GM19023 (cell line): ENCODE results near the gene ZNF256.

Experiments
- ATAC-seq: cut with Tn5 transposase; IDR thresholded peaks from one replicate; pipeline ENCODE4 v1.9.1; 2021; ENCODE audit warnings: mild to moderate bottlenecking, moderate library complexity; ENCODE audit not compliant: unreplicated experiment

Gene ZNF256

GRCh38 chr19:57947419-57948134, at the start of gene ZNF256:
TSS of gene ZNF256 (minus strand) at chr19:57947706. CDS start at chr19:57947474, 232 bp downstream.
- peak; percentile 86 for ATAC-seq

DNA sequence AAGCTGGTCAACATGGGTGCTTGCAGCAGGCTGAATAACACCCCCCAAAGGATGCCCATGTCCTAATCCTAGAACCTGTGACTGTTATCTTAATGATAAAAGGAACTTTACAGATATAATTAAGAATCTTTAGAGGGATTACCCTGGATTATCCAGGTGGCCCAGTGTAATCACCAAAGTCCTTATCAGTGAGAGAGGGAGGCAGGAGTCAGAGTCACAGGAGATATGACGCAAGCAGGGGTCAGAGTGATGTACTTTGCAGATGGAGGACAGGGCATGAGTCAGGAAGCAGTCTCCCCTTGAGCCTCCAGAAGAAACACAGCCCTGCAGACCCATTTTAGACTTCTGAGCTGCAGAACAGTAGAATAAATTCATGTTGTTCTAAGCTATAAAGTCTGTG, 45.3 kb upstream of the ZNF256 start:
- ATAC-seq: no peak

GRCh38 chr19:57978586-57979289, 31.2 kb upstream of the ZNF256 start:
- no peak for ATAC-seq

GRCh38 chr19:57974434-57974833, 26.9 kb upstream of the ZNF256 start, which contains the start of gene C19orf18:
TSS of gene C19orf18 (minus strand) at chr19:57974534. CDS start at chr19:57974432, 102 bp downstream.
- no peak for ATAC-seq

GRCh38 chr19:57964761-57965160, 17.3 kb upstream of the ZNF256 start:
- no peak for ATAC-seq

GRCh38 chr19:57961785-57962184, 14.3 kb upstream of the ZNF256 start:
- no peak for ATAC-seq

DNA sequence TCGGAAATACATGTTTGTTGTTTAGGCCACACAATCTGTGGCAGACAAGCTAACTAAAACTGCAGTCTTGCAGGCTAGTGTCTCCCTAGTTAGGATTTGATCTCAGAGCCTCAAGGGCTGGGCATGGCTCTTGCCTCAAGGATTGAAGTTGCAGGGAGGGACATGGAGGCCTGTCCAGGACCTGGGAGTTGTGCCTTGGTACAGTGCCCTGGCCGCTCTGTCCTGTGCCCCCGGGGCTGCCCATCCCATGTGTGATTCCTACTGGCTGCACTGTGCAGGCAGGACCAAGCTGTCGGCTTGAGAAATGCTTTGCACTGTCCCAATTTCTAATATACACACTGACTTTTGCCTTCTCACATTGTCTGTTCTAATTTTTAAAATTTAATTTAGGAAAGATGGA, 7.5 kb upstream of the ZNF256 start:
- no peak for ATAC-seq

DNA sequence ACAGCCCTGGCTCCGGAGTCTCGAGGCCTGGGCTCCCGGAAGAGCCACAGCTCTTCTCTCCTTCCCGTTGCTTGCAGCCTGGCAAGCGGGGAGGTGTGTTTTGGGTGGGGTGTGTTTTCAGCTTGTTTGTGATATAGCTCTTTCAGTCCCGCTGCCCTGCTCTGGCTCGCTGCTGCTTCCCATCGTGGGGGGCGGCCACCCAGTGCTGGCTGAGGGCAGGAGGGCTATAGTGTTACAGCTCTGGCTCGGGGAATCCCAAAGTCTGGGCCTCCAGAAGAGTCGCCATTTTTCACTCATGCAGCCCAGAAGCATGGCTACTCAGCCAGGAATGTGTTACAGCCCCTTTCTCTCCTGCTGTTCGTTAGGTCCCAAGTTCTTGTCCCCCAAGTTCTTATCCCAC, 2.2 kb upstream of the ZNF256 start:
- no peak for ATAC-seq

DNA sequence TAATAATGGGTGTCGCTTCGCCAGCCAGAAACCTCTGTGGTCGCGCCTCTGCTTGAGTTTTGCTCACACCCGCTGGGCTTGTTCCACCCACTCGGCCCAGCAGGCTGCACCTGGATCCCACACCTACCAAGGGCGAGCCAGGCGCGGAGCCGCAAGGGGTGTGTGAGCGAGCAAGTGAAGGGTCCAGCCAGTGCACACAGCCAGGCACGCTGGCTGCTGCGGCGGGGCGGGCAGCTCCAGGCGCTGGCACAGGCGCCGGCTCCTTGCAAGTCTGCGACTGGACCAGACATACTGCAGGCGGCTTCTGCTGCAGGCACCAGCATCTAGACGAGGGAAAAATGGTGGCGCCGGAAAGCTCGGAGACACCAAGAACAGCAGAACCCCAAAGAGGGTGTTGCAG, 1.8 kb upstream of the ZNF256 start:
- ATAC-seq: no peak

DNA sequence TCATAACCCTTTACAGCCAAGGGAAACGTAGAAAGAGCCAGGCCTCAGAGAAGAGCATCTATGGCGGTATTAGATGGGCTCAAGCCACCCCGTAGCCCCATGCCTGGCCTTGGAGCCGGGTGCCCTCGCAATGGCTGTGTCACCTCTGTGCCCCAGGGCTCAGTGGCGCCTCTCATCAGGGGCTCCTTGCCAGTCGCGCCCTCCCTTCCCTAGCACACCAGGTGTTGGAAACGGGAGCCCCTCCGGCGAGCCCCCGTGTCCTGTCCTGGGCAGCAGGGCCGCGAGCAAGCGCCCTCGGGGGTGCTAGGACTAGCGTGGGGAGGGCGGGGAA, 453 bp downstream of the ZNF256 start:
- peak; percentile 20 for ATAC-seq

- no peak for ATAC-seq
These were observed 1.2 kb downstream of the ZNF256 start for GRCh38 chr19:57946316-57946715.

DNA sequence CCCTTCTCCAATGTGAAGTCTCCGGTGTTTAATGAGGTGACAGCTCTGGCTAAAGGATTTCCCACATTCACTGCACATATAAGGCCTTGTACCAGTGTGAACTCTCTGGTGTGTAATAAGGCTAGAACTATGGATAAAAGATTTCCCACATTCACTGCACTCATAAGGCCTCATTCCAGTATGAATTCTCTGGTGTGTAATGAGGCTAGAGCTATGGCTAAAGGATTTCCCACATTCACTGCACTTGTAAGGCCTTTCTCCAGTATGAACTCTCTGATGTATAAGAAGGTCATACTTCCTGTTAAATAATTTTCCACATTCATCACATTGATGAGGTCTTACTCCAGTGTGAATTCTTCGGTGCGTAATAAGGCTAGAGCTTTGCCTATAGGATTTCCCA, 5.9 kb downstream of the ZNF256 start:
- ATAC-seq: no peak

- ATAC-seq: no peak
These were observed 11.8 kb downstream of the ZNF256 start for GRCh38 chr19:57935731-57936130.

DNA sequence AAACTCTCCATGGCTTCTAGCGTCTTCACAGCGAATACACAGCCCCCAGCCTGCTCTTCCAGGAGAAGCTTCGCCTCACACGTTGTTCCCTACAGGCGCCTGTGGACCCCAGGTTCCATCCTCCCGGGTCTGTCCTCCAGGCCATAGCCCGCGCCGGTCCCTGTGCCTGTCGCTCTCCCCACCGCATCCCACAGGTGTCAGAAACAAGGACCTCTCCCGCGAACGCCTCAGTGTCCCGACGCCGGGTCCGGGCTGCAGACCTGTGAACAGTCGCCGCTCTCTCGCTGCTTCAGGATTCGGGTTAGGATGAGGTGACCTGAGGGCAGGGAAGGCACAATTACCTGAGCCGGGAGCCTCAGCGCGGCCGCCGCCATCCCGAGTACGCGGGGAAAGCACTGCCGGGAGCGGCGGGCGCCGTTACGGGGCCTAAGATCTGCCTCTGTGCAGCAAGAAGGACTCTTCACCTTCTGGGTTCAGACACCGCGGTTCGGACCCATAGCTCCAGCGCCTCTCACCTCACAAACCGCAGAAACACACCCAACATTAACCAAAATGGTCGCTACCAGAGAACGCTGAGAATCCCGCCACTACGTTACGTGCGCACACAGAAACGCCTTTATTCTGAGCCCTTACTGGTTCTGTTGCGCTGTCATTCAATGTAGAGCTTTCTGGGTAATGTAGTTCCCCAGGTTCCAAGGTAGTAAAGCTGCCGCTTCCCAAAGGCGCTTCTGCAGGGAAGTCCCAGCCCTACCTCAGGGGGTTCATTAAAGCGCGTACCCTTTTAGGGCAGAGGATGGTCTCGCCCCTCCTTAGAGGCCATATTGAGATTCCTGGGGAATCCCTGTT, 12.5 kb downstream of the ZNF256 start, which contains the start of gene ZNF418:
TSS of gene ZNF418 (minus strand) at position 583 of the 846 bp plus-strand sequence. CDS start 1,580 bp downstream, outside the sequence.
- no peak for ATAC-seq

- no peak for ATAC-seq
These were observed 19.9 kb downstream of the ZNF256 start for GRCh38 chr19:57927587-57927986.

DNA sequence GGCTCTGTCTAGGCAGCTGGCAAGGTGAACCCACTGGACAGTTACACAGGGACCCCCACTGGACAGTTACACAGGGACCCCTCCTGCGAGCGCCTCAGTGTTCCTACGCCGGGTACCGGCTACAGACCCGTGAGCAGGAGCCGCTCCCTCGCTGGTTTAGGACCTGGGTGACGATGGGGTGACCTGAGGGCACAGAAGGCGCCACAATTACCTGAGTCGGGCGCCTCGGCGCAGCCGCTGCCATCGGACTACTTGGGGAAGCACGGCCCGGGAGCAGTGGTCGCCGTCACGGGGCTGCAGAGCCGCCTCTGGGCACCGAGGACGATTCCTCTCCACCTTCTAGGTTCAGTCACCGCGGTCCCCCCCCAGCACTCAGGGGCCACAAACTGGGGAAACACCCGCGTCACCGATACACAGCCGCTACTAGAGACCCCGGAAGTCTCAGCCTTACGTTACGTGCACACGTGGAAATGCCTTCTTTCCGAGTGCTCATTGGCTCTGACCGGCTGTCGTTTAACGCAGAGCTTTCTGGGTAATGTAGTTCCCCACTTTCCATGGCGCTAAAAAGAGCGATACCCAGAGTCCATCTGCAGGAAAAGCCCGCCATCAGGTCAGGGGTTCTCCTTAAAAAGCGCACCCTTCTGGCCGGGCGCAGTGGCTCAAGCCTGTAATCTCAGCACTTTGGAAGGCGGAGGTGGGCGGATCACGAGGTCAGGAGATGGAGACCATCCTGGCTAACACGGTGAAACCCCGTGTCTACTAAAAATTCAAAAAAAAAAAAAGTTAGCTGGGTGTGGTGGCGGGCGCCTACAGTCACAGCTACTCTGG, 31.1 kb downstream of the ZNF256 start, which contains the start of gene ZNF417:
TSS of gene ZNF417 (minus strand) at position 425 of the 828 bp plus-strand sequence. CDS start at position 244, 181 bp downstream.
- peak; percentile 97 for ATAC-seq

- ATAC-seq: no peak
These were observed 33.0 kb downstream of the ZNF256 start for GRCh38 chr19:57914531-57914930.

DNA sequence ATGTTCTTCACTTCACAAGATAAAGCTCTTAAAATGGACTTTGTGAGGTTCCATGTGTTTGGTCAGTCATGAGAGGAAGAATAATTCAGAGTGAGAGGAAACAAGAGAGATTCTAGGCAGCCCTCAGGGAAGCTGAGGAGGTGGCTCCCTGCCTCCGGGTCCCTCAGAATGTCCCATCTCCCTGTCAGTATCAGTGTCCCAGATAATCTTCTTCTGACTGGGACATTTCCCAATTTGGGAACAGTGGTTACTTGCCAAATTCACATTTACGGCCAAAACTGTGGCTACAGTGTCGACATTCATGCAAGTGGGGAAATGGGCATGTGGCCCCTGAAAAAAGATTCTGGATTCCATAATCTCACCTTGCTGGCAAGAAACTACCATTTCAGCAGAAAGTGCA, 40.1 kb downstream of the ZNF256 start:
- ATAC-seq: no peak

GRCh38 chr19:57905258-57905657, 42.2 kb downstream of the ZNF256 start:
- no peak for ATAC-seq

- no peak for ATAC-seq
These were observed 43.8 kb downstream of the ZNF256 start for GRCh38 chr19:57903618-57904184.
